ENCODE results near the gene CLASP1. TPM values are rescaled to one million over a fixed set of nuclear protein-coding genes. Genes with fewer than 3 reads are reported as not detected.

Gene CLASP1
- total RNA-seq, 6 experiments from 2014 or later, result 38.2 to 49.0 (median 41.1) TPM

DNA sequence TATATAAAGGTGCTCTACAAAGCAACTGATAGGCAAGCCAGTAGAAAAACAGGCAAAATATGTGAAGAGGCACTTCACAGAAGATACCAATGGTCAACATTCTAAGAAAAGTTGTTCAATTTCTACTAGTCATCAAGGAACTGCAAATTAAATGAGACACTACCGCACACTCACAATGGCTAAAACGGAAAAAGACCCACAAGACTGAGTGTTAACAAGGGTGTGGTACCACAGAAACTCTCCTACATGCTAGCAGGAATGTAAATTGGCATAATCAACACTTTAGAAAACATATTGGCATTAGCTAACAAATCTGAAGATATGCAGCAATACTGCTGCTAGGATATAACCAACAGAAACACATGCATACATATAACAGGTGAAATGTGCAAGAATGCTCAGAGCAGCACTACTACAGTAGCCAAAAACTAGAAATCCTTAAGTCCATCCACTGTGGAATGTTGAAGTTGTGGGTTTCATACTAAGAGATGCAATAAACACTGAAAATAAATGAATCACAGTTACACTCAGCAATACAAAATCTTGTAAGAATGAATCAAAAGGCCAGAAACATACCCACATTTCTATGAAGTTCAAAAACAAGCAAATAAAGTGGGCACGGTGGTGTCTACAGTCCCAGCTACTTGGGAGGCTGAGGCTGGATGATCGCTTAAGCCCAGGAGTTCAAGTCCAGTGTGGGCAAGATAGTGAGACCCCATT lies 109.4 kb downstream of the CLASP1 start:
- peaks cover 2% of the 10 kb centered on the region; the same call in 1 of the 2 replicates for H3K27me3 Mint-ChIP-seq (ENCODE audit: insufficient read depth)
- DNase-seq, result peak; percentile 13
- TF ChIP-seq, protein P1, sequence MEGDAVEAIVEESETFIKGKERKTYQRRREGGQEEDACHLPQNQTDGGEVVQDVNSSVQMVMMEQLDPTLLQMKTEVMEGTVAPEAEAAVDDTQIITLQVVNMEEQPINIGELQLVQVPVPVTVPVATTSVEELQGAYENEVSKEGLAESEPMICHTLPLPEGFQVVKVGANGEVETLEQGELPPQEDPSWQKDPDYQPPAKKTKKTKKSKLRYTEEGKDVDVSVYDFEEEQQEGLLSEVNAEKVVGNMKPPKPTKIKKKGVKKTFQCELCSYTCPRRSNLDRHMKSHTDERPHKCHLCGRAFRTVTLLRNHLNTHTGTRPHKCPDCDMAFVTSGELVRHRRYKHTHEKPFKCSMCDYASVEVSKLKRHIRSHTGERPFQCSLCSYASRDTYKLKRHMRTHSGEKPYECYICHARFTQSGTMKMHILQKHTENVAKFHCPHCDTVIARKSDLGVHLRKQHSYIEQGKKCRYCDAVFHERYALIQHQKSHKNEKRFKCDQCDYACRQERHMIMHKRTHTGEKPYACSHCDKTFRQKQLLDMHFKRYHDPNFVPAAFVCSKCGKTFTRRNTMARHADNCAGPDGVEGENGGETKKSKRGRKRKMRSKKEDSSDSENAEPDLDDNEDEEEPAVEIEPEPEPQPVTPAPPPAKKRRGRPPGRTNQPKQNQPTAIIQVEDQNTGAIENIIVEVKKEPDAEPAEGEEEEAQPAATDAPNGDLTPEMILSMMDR (IDR thresholded peaks at IDR 0.05), result no peak
- H3K27ac Mint-ChIP-seq, result peak overlapping the region; percentile 36; the same call in 1 of the 2 replicates
- no peak overlapping the region for H3K4me3 Mint-ChIP-seq
- H3K4me1 Mint-ChIP-seq (ENCODE audit: low read depth), result peaks cover 22% of the 10 kb centered on the region
- no peaks in the 10 kb centered on the region for H3K9me3 Mint-ChIP-seq
- H3K36me3 Mint-ChIP-seq (ENCODE audit: low read depth), result no peaks in the 10 kb centered on the region

DNA sequence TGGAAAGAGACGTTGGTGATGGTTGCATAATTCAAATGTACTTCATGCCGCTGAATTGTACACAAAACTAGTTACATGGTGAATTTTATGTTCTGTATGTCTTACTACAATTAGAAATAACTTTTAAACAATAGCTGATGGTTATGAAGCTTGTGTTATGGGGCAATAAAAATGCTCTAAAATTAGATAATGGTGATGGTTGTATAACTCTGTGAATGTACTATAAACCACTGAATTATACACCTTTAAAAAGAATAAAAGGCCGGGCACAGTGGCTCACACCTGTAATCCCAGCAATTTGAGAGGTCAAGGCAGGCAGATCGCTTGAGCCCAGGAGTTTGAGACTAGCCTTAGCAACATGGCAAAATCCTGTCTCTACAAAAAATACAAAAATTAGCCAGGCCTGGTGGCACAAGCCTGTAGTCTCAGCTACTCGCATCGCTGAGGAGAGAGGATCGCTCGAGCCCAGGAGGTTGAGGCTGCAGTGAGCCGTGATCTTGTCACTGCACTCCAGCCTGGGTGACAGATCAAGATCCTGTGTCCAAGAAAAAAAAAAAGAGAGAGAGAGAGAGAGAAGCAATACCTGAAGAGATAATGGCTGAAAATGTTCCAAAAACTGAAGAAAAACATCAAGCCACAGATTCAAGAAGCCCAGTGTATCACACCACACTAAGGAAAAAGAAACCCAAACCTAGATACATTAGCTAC lies 112.3 kb downstream of the CLASP1 start:
- DNase-seq, result no peak
- H3K4me1 Mint-ChIP-seq (ENCODE audit: low read depth), result peaks cover 38% of the 10 kb centered on the region
- no peaks in the 10 kb centered on the region for H3K9me3 Mint-ChIP-seq
- no peak overlapping the region for H3K27ac Mint-ChIP-seq
- no peak overlapping the region for H3K4me3 Mint-ChIP-seq
- peaks cover 2% of the 10 kb centered on the region; the same call in 1 of the 2 replicates for H3K27me3 Mint-ChIP-seq (ENCODE audit: insufficient read depth)
- H3K36me3 Mint-ChIP-seq (ENCODE audit: low read depth), result no peaks in the 10 kb centered on the region
- TF ChIP-seq, protein P1 (IDR thresholded peaks at IDR 0.05), result no peak

DNA sequence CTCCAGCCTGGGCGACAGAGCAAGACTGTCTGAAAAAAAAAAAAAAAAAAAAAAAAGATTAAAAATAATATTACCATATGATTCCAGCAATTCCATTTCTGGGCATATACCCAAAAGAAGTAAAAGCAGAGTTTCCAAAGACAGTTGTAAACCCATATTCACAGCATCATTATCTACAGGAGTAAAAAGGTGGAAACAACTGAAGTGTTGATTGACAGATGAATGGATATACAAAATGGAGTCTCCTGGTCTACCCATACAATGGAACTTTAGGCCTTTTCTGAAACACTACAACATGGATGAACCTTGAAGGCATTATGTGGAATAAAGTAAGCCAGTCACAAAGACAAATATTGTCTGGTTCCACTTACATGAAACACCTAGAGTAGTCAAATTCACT lies 112.9 kb downstream of the CLASP1 start:
- Mint-ChIP-seq H3K4me3 (no peak overlapping the region), H3K27me3 (ENCODE audit: insufficient read depth) (peaks cover 7% of the 10 kb centered on the region), H3K36me3 (ENCODE audit: low read depth) (no peaks in the 10 kb centered on the region), H3K27ac (no peak overlapping the region), H3K9me3 (no peaks in the 10 kb centered on the region; the same call in 1 of the 2 replicates), H3K4me1 (ENCODE audit: low read depth) (peaks cover 43% of the 10 kb centered on the region)
- TF ChIP-seq, protein P1 (IDR thresholded peaks at IDR 0.05), result no peak
- no peak for DNase-seq

DNA sequence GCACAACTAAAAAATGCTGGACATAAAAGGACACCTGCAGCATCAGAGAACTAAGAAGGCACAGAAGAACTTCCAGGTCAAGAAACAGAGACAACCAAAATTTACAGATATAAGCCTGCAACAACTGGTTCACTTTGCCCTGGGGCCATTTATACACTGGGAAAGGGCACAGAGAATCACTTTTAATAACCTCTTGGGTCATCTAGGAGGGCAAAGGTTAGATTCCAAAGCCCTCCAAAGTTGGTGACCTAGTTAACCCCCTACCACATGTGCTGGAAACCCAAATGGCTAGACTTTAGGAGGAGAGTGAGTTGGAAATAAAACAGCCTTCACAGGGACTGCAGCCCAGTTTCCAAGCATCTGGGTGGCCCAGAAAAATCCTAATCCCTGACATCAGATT lies 115.3 kb downstream of the CLASP1 start:
- Mint-ChIP-seq H3K27ac (no peak overlapping the region), H3K9me3 (peaks cover 7% of the 10 kb centered on the region), H3K27me3 (ENCODE audit: insufficient read depth) (peaks cover 16% of the 10 kb centered on the region), H3K4me1 (ENCODE audit: low read depth) (peaks cover 34% of the 10 kb centered on the region), H3K4me3 (no peak overlapping the region), H3K36me3 (ENCODE audit: low read depth) (no peaks in the 10 kb centered on the region)
- no peak for DNase-seq
- TF ChIP-seq, protein P1 (IDR thresholded peaks at IDR 0.05), result no peak

DNA sequence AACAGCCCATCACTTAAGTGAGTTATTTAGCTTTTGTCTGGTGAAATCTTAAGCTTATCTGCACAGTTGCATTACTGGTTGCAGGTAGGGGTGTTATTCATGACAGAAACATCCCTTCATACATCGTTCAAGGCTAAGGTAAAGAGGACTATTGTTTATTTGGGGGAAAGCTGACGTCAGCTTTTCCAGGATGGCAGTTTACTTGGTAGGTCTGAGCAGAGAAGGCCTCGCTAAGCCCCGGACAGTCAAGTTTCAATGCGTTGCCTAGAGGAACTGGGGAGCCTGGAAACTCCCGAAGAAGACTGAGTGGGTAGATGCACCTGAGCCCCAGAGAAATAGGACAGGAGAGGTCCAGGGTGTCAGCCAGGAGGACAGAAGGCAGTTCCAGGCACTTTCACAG lies 116.4 kb downstream of the CLASP1 start:
- H3K27me3 Mint-ChIP-seq (ENCODE audit: insufficient read depth), result peaks cover 16% of the 10 kb centered on the region
- no peak overlapping the region for H3K4me3 Mint-ChIP-seq
- H3K9me3 Mint-ChIP-seq, result peaks cover 7% of the 10 kb centered on the region
- no peak for DNase-seq
- H3K27ac Mint-ChIP-seq, result no peak overlapping the region
- TF ChIP-seq, protein P1 (IDR thresholded peaks at IDR 0.05), result no peak
- H3K36me3 Mint-ChIP-seq (ENCODE audit: low read depth), result no peaks in the 10 kb centered on the region
- H3K4me1 Mint-ChIP-seq (ENCODE audit: low read depth), result peaks cover 42% of the 10 kb centered on the region

Data from HFFc6 (cell line).